HG03558 (cell line): Measurements from ENCODE around the gene DDTL.
"Not testable (repeated sequence)": the region's sequence is repeated elsewhere in the genome, so short reads cannot be mapped to it uniquely, and the experiment has no call there.

ENCODE experiments used
- ATAC-seq: cut with Tn5 transposase; IDR thresholded peaks from one replicate; pipeline ENCODE4 v1.9.1; 2021; ENCODE audit warnings: moderate number of reproducible peaks; ENCODE audit not compliant: unreplicated experiment; ENCODE audit errors: extremely low read depth

DDTL gene

GRCh38 chr22:23966568-23966967, at the start of gene DDTL:
DDTL (plus strand) TSS chr22:23966888; CDS start chr22:23966915, 27 bp downstream.
- ATAC-seq = peak; percentile 53

- ATAC-seq = not testable (repeated sequence)
These were observed 46.4 kb upstream of the DDTL start for GRCh38 chr22:23920267-23920611.

- not testable (repeated sequence) for ATAC-seq
These were observed 45.0 kb upstream of the DDTL start for GRCh38 chr22:23921586-23922201.

GRCh38 chr22:23922921-23923320, 43.8 kb upstream of the DDTL start:
- no peak for ATAC-seq

GRCh38 chr22:23925020-23925606, 41.6 kb upstream of the DDTL start:
- ATAC-seq = no peak

- no peak for ATAC-seq
These were observed 40.1 kb upstream of the DDTL start for GRCh38 chr22:23926561-23926960.

- no peak for ATAC-seq
These were observed 28.2 kb upstream of the DDTL start for GRCh38 chr22:23938328-23939016.

GRCh38 chr22:23939017-23939357, 27.7 kb upstream of the DDTL start:
- ATAC-seq = no peak

GRCh38 chr22:23940166-23940565, 26.5 kb upstream of the DDTL start:
- ATAC-seq = not testable (repeated sequence)

- not testable (repeated sequence) for ATAC-seq
These were observed 19.3 kb upstream of the DDTL start for GRCh38 chr22:23947391-23947790.

- not testable (repeated sequence) for ATAC-seq
These were observed 16.9 kb upstream of the DDTL start for GRCh38 chr22:23949764-23950163.

- ATAC-seq = not testable (repeated sequence)
These were observed 15.3 kb upstream of the DDTL start for GRCh38 chr22:23951383-23951782.

- ATAC-seq = not testable (repeated sequence)
These were observed 13.8 kb upstream of the DDTL start for GRCh38 chr22:23952794-23953405.

GRCh38 chr22:23953485-23953884, 13.2 kb upstream of the DDTL start:
- ATAC-seq = not testable (repeated sequence)

- ATAC-seq = not testable (repeated sequence)
These were observed 12.3 kb upstream of the DDTL start for GRCh38 chr22:23954193-23954990.

- ATAC-seq = not testable (repeated sequence)
These were observed 11.7 kb upstream of the DDTL start for GRCh38 chr22:23954991-23955305.

- ATAC-seq = not testable (repeated sequence)
These were observed 10.8 kb upstream of the DDTL start for GRCh38 chr22:23955886-23956285.

GRCh38 chr22:23956301-23956900, 10.3 kb upstream of the DDTL start:
- ATAC-seq = not testable (repeated sequence)

- ATAC-seq = not testable (repeated sequence)
These were observed 5.5 kb upstream of the DDTL start, which contains the start of gene GSTT2B for GRCh38 chr22:23961084-23961771. GSTT2B (minus strand) TSS chr22:23961195; CDS start chr22:23961131, 64 bp downstream.
